ENCODE data around the gene MANSC1. TPM values are rescaled to one million over a fixed set of nuclear protein-coding genes. Genes with fewer than 3 reads are reported as not detected.

The MANSC1 gene
- total and polyA plus RNA-seq, 10 of the 15 experiments (the other 5 are each of a cell fraction or from before 2014, with no cell fraction given): 0.02 to 0.23 (median 0.11) TPM; not detected in 2

DNA sequence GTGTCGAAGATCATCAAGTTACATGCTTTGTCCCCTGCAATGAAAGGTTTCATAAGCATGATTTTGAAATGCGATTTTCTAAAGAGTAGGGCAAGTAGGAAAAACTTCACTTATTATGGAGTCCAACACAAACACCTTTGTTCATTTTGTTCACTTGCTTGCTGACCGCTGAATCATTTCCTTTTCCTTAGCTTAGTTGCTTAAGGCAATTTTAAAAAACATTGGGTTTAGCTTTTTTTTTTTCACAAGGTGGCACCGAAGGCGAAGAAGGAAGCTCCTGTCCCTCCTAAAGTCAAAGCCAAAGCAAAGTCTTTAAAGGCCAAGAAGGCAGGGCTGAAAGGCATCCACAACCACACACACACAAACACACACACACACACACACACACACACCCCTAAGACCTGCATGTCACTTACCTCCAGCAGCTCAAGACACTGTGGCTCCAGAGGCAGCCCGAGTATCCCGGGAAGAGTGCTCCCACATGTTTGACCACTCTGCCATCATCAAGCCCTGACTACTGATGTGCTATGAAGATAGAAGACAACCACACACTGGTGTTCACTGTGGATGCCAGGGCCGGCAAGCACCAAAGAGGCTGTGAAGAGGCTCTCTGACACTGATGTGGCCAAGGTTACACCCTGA lies 11.4 kb downstream of the MANSC1 start:
- in situ Hi-C loops (cut with MboI): no loop called here
- no peak for FAIRE-seq
- no peak overlapping the region for H3K27ac ChIP-seq (ENCODE audit: control insufficient read depth, insufficient read depth)
- no peak overlapping the region for H3K9ac ChIP-seq (ENCODE audit: control insufficient read depth, insufficient read depth, low read length)
- BruUV-seq (replicated peaks): no TSS peak
- CTCF ChIA-PET: interaction anchor here (0.6 to 0.9 kb wide), 3 partner anchors 13 to 255 kb away, joined by 3 read pairs; no protein-coding TSS in a partner anchor
- 0 out of 2 replicates have a peak, but pooled peaks cover 3% of the 10 kb centered on the region for H3K4me1 ChIP-seq (ENCODE audit: control insufficient read depth, insufficient read depth, low read length)
- H2AFZ ChIP-seq (ENCODE audit: control insufficient read depth, low read depth, low read length): no peak overlapping the region
- no peaks in the 10 kb centered on the region for H3K27me3 ChIP-seq (replicated peaks in 1 of 2; ENCODE audit: control insufficient read depth in 2 of 2, insufficient read depth in 2 of 2, low read length in 1 of 2)
- intact Hi-C loops (cut with micrococcal nuclease; ENCODE audit: unreplicated experiment): no loop called here
- SMC1A ChIA-PET (ENCODE audit: uncharacterized antibody, unreplicated experiment): interaction anchor here (0.5 to 2.1 kb wide), 7 partner anchors 8 to 267 kb away, joined by 3 to 8 read pairs (median 4); partner anchors contain the start of genes BCL2L14 and BORCS5
- no peak overlapping the region for H3K4me2 ChIP-seq (ENCODE audit: control insufficient read depth, insufficient read depth)
- H3K4me3 ChIP-seq: no peak overlapping the region
- RAD21 ChIA-PET (ENCODE audit: unreplicated experiment): interaction anchor here (0.9 to 1.6 kb wide), 2 partner anchors 10 to 72 kb away, joined by 3 to 4 read pairs; partner anchors contain the start of gene LRP6
- TF ChIP-seq CHD1 (IDR thresholded peaks at IDR 0.05; ENCODE audit: low read depth, low read length) (no peak), NRF1 (conservative IDR thresholded peaks at IDR 0.05; ENCODE audit: low read depth, low read length) (no peak), RUNX3 (IDR thresholded peaks at IDR 0.05; ENCODE audit: low read length) (no peak), MTA2 (IDR thresholded peaks at IDR 0.05; ENCODE audit: low read depth) (no peak), SUZ12 (IDR thresholded peaks at IDR 0.05; ENCODE audit: unreplicated experiment) (no peak), BCL11A (IDR thresholded peaks at IDR 0.05; ENCODE audit: low read depth, low read length) (no peak), FOXM1 (IDR thresholded peaks at IDR 0.05; ENCODE audit: low read depth, low read length) (no peak)
- TF ChIP-seq, protein P1, sequence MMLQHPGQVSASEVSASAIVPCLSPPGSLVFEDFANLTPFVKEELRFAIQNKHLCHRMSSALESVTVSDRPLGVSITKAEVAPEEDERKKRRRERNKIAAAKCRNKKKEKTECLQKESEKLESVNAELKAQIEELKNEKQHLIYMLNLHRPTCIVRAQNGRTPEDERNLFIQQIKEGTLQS (IDR thresholded peaks at IDR 0.05; ENCODE audit: borderline replicate concordance, extremely low read depth, low read depth, low read length): no peak
- ATAC-seq: no peak
- POLR2A ChIA-PET: interaction anchor here (0.5 to 0.6 kb wide), 2 partner anchors 9 to 39 kb away, joined by 3 to 4 read pairs; no protein-coding TSS in a partner anchor
- no peaks in the 10 kb centered on the region for H3K9me3 ChIP-seq (replicated peaks; ENCODE audit: control insufficient read depth, insufficient read depth, low read length)
- no peaks in the 10 kb centered on the region for H3K36me3 ChIP-seq (ENCODE audit: control insufficient read depth in 2 of 2, insufficient read depth in 2 of 2, low read length in 1 of 2)
- H3K79me2 ChIP-seq (ENCODE audit: control insufficient read depth, insufficient read depth, low read length): no peaks in the 10 kb centered on the region
- WGBS (ENCODE audit: insufficient coverage, insufficient replicate concordance, low lambda C conversion rate, missing lambda C conversion rate): 62% methylated on average over 8 of the region's 8 CpGs
- no peak for DNase-seq (ENCODE audit: low read depth, low spot score)
- H4K20me1 ChIP-seq (ENCODE audit: control insufficient read depth, insufficient read depth): no peaks in the 10 kb centered on the region

Data from GM12878 (cell line).